HepG2 (cell line): ENCODE measurements around the gene TPPP2. TPM values are rescaled to one million over a fixed set of nuclear protein-coding genes. Genes with fewer than 3 reads are reported as not detected.

Experiments used
- ELF4 ChIP-seq: sonication (generic); formaldehyde crosslinking; IDR thresholded peaks from 2 replicates; pipeline ENCODE4 v1.5.0; 2020; ENCODE audit warnings: missing genetic modification reagents, mild to moderate bottlenecking, moderate library complexity, borderline replicate concordance
- GZF1 ChIP-seq: sonication (generic); formaldehyde crosslinking; IDR thresholded peaks from 2 replicates; pipeline ENCODE4 v1.5.1; 2020; ENCODE audit warnings: mild to moderate bottlenecking, missing genetic modification reagents
- HOXA3 ChIP-seq: sonication (generic); formaldehyde crosslinking; IDR thresholded peaks from 2 replicates; pipeline ENCODE4 v1.5.0; 2020; ENCODE audit warnings: missing genetic modification reagents
- MLXIP ChIP-seq: sonication (generic); formaldehyde crosslinking; IDR thresholded peaks from 2 replicates; pipeline ENCODE4 v1.9.0; 2021; ENCODE audit warnings: missing genetic modification reagents, borderline replicate concordance
- RBFOX2 ChIP-seq: fragments of 200-400 bp; formaldehyde crosslinking; IDR thresholded peaks from 2 replicates; pipeline ENCODE4 v1.6.1; 2017; ENCODE audit warnings: low read depth, mild to moderate bottlenecking, low read length
- RERE ChIP-seq: IDR thresholded peaks from 2 replicates; pipeline ENCODE4 v1.6.1; 2016; ENCODE audit warnings: low read depth, missing genetic modification reagents, missing compliant biosample characterization
- SOX13 ChIP-seq, 3 experiments: fragments of 450-650 bp in 1 of 3; sonication (generic) in 1 of 3; formaldehyde crosslinking in 1 of 3; IDR thresholded peaks in 2 of 3; conservative IDR thresholded peaks in 1 of 3; 2 replicates each; pipeline versions ENCODE4 v1.5.0 to v1.6.1; 2016 to 2020; ENCODE audit warnings: antibody characterized with exemption in 1 of 3, mild to moderate bottlenecking in 1 of 3, missing compliant biosample characterization in 1 of 3, missing genetic modification reagents in 1 of 3, moderate library complexity in 1 of 3
- THYN1 ChIP-seq: sonication (generic); formaldehyde crosslinking; IDR thresholded peaks from 2 replicates; pipeline ENCODE4 v1.8.1; 2023; ENCODE audit warnings: low read depth, mild to moderate bottlenecking, moderate library complexity, missing genetic modification reagents, borderline replicate concordance
- YEATS4 ChIP-seq: sonication (generic); formaldehyde crosslinking; IDR thresholded peaks from 2 replicates; pipeline ENCODE4 v1.4.0; 2020; ENCODE audit warnings: missing genetic modification reagents, borderline replicate concordance
- ZBTB20 ChIP-seq: sonication (generic); formaldehyde crosslinking; IDR thresholded peaks from 2 replicates; pipeline ENCODE4 v1.8.1; 2023; ENCODE audit warnings: missing genetic modification reagents, low read depth, mild to moderate bottlenecking, borderline replicate concordance
- polyA plus RNA-seq, 8 experiments: library from polyadenylated mRNA; depleted of rRNA in 3 of 8; stranded (reverse) in 7 of 8; unstranded in 1 of 8; fragments of >200 nt; fragmentation: Illumina TruSeq in 4 of 8; extraction: Trizol in 4 of 8; gene quantifications; 2 replicates each; pipeline versions ENCODE4 v1.2.1 to v1.2.3, GENCODE V29; 2011 to 2016; ENCODE audit warnings: low read depth in 4 of 8, missing spikeins in 1 of 8, mixed read lengths in 1 of 8; ENCODE audit not compliant: insufficient read depth in 1 of 8
- total RNA-seq, 5 experiments: library from RNA; depleted of rRNA; stranded (reverse); fragments of >200 nt; fragmentation: Illumina TruSeq; extraction: Trizol; gene quantifications; 2 replicates each; pipeline ENCODE4 v1.2.3, GENCODE V29; 2016; ENCODE audit warnings: low read depth in 1 of 5
- TF ChIP-seq, protein P1 (sequence below): IDR thresholded peaks from 2 replicates; pipeline ENCODE4 v1.6.1; 2016
- TF ChIP-seq, protein P2 (sequence below), 2 experiments: sonication (generic) in 1 of 2; formaldehyde crosslinking in 1 of 2; IDR thresholded peaks; 2 replicates each; pipeline versions ENCODE4 v1.4.0 to v1.6.1; 2018 to 2020; ENCODE audit warnings: missing genetic modification reagents in 2 of 2, borderline replicate concordance in 1 of 2, low read depth in 1 of 2, mild to moderate bottlenecking in 1 of 2, missing biosample characterization in 1 of 2
- TF ChIP-seq, protein P3 (sequence below): sonication (generic); formaldehyde crosslinking; IDR thresholded peaks from 2 replicates; pipeline ENCODE4 v1.8.0; 2022; ENCODE audit warnings: missing genetic modification reagents, low read depth, mild to moderate bottlenecking, borderline replicate concordance

TPPP2 gene
- total and polyA plus RNA-seq, 2 of the 13 experiments (the other 11 are each of a cell fraction or from before 2014, with no cell fraction given) = 0.58 to 4.2 TPM

- TF ChIP-seq, protein P1, sequence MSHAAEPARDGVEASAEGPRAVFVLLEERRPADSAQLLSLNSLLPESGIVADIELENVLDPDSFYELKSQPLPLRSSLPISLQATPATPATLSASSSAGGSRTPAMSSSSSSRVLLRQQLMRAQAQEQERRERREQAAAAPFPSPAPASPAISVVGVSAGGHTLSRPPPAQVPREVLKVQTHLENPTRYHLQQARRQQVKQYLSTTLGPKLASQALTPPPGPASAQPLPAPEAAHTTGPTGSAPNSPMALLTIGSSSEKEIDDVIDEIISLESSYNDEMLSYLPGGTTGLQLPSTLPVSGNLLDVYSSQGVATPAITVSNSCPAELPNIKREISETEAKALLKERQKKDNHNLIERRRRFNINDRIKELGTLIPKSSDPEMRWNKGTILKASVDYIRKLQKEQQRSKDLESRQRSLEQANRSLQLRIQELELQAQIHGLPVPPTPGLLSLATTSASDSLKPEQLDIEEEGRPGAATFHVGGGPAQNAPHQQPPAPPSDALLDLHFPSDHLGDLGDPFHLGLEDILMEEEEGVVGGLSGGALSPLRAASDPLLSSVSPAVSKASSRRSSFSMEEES = 0 out of 2 replicates have a peak, but pooled peaks have one; percentile 12
- TF ChIP-seq THYN1 (CRISPR knock-in tag) = no peak
- TF ChIP-seq ZBTB20 (CRISPR knock-in tag) = no peak
- TF ChIP-seq HOXA3 = no peak; the same call in 1 of the 2 replicates
- TF ChIP-seq, protein P2, sequence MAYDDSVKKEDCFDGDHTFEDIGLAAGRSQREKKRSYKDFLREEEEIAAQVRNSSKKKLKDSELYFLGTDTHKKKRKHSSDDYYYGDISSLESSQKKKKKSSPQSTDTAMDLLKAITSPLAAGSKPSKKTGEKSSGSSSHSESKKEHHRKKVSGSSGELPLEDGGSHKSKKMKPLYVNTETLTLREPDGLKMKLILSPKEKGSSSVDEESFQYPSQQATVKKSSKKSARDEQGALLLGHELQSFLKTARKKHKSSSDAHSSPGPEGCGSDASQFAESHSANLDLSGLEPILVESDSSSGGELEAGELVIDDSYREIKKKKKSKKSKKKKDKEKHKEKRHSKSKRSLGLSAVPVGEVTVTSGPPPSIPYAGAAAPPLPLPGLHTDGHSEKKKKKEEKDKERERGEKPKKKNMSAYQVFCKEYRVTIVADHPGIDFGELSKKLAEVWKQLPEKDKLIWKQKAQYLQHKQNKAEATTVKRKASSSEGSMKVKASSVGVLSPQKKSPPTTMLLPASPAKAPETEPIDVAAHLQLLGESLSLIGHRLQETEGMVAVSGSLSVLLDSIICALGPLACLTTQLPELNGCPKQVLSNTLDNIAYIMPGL (CRISPR knock-in tag; IDR thresholded peaks at IDR 0.05; ENCODE audit: borderline replicate concordance in 1 of 2, low read depth in 1 of 2) = no peak
- no peak for TF ChIP-seq RERE (CRISPR knock-in tag)
- no peak for TF ChIP-seq SOX13 (IDR thresholded peaks at IDR 0.05)
- no peak for TF ChIP-seq SOX13 (CRISPR knock-in tag; conservative IDR thresholded peaks at IDR 0.05 in 1 of 2, IDR thresholded peaks at IDR 0.05 in 1 of 2)
- no peak for TF ChIP-seq ELF4 (CRISPR knock-in tag)
- TF ChIP-seq, protein P3, sequence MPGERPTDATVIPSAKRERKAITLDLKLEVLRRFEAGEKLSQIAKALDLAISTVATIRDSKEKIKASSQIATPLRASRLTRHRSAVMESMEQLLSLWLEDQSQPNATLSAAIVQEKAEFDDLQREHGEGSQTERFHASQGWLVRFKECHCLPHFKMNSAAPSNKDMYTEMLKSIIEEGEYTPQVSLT (CRISPR knock-in tag) = no peak
- TF ChIP-seq RBFOX2 = no peak
- no peak for TF ChIP-seq GZF1 (CRISPR knock-in tag)
- TF ChIP-seq MLXIP = no peak
- no peak for TF ChIP-seq YEATS4 (CRISPR knock-in tag)
Observed at GRCh38 chr14:21023817-21024584, 6.0 kb upstream of the TPPP2 start (continued).
